Measurements from ENCODE around the gene RRP7A. TPM values are rescaled to one million over a fixed set of nuclear protein-coding genes. Genes with fewer than 3 reads are reported as not detected.

The RRP7A gene
- total RNA-seq, 2 experiments from 2014 or later, result 184 to 193 TPM

Other genes with a start within 250 kb of the RRP7A start
- 10 to 100 TPM; 62.4 to 68.4 TPM for gene TCF20, start 249.1 kb downstream of the RRP7A start, total RNA-seq
- gene NFAM1, start 87.4 kb downstream of the RRP7A start, total RNA-seq, result under 1 TPM in 1 of 2 experiments, not detected in 1; 0.08 TPM
- gene SERHL2, start 34.2 kb upstream of the RRP7A start, total RNA-seq, result 1 to 10 TPM; 2.1 to 2.3 TPM
- gene POLDIP3, start 95.1 kb upstream of the RRP7A start, total RNA-seq, result 10 to 100 TPM; 71.7 to 72.0 TPM
- under 1 TPM; 0.37 to 0.56 TPM for gene ATP5MGL, start 120.8 kb upstream of the RRP7A start, total RNA-seq
- gene CYB5R3, start 129.6 kb upstream of the RRP7A start, total RNA-seq, result 10 to 100 TPM; 62.7 to 64.3 TPM
- under 1 TPM in 1 of 2 experiments, not detected in 1; 0.08 TPM for gene A4GALT, start 201.1 kb upstream of the RRP7A start, total RNA-seq

All from activated naive CD8-positive, alpha-beta T cell treated with anti-CD3 and anti-CD28 coated beads for 36 hours (primary cell).